Skeletal muscle tissue (tissue), 4 donors: Measurements from ENCODE around the gene ZFHX3. TPM values are rescaled to one million over a fixed set of nuclear protein-coding genes. Genes with fewer than 3 reads are reported as not detected.

Source experiments
- H3K27ac ChIP-seq: one replicate; pipeline ENCODE4 v1.7.0; 2013; ENCODE audit warnings: mild to moderate bottlenecking, low read depth, low read length, inconsistent platforms
- H3K27me3 ChIP-seq, 3 donors: one replicate each; pipeline ENCODE4 v1.7.0; 2013; ENCODE audit warnings: low read length in 3 of 3; ENCODE audit not compliant: control insufficient read depth in 3 of 3, insufficient read depth in 3 of 3
- H3K36me3 ChIP-seq, 3 donors: one replicate each; pipeline ENCODE4 v1.7.0; 2013; ENCODE audit warnings: low read length in 3 of 3; ENCODE audit not compliant: control insufficient read depth in 3 of 3, insufficient read depth in 3 of 3
- H3K4me1 ChIP-seq, 3 donors: one replicate each; pipeline ENCODE4 v1.7.0; 2013; ENCODE audit warnings: low read length in 3 of 3, mild to moderate bottlenecking in 3 of 3; ENCODE audit not compliant: control insufficient read depth in 3 of 3, insufficient read depth in 3 of 3
- H3K4me3 ChIP-seq, 3 donors: one replicate each; pipeline ENCODE4 v1.7.0; 2013; ENCODE audit warnings: low read length in 3 of 3
- H3K9ac ChIP-seq, 3 donors: one replicate each; pipeline ENCODE4 v1.7.0; 2013; ENCODE audit warnings: low read length in 3 of 3, mild to moderate bottlenecking in 3 of 3, moderate library complexity in 2 of 3, low read depth in 1 of 3
- H3K9me3 ChIP-seq, 3 donors: one replicate each; pipeline ENCODE4 v1.7.0; 2013; ENCODE audit warnings: low read length in 3 of 3; ENCODE audit not compliant: control insufficient read depth in 3 of 3
- total RNA-seq: library from RNA; depleted of rRNA; stranded (reverse); fragments of >200 nt; gene quantifications from one replicate; pipeline ENCODE4 v1.2.3, GENCODE V29; 2014
- donor health status: Osteomylitis.

Gene ZFHX3
- total RNA-seq, 1 donor from 2014 or later = 8.9 TPM

- H3K9ac ChIP-seq = no peak overlapping the region
Measured at GRCh38 chr16:72838951-72839350, 209.0 kb downstream of the ZFHX3 start.

GRCh38 chr16:72838586-72838910 is 209.4 kb downstream of the ZFHX3 start:
- Histone ChIP-seq H3K4me1 (peaks cover 10 to 20% (median 12%) of the 10 kb centered on the region in 3 donors), H3K27ac (no peak overlapping the region), H3K9me3 (no peaks in the 10 kb centered on the region), H3K27me3 (no peaks in the 10 kb centered on the region), H3K4me3 (no peak overlapping the region), H3K36me3 (no peaks in the 10 kb centered on the region), H3K9ac (no peak overlapping the region)

More at GRCh38 chr16:72838951-72839350, 209.0 kb downstream of the ZFHX3 start:
- H3K27me3 ChIP-seq = no peaks in the 10 kb centered on the region
- no peaks in the 10 kb centered on the region for H3K9me3 ChIP-seq
- no peak overlapping the region for H3K4me3 ChIP-seq
- no peak overlapping the region for H3K27ac ChIP-seq
- H3K4me1 ChIP-seq = peaks cover 10 to 24% (median 12%) of the 10 kb centered on the region in 3 donors
- no peaks in the 10 kb centered on the region for H3K36me3 ChIP-seq

- no peaks in the 10 kb centered on the region for H3K36me3 ChIP-seq
- H3K27ac ChIP-seq = no peak overlapping the region
- H3K4me1 ChIP-seq = peaks cover 11 to 25% (median 15%) of the 10 kb centered on the region in 3 donors
- no peak overlapping the region for H3K4me3 ChIP-seq
- H3K9me3 ChIP-seq = no peaks in the 10 kb centered on the region
- no peaks in the 10 kb centered on the region for H3K27me3 ChIP-seq
- H3K9ac ChIP-seq = no peak overlapping the region
Measured at GRCh38 chr16:72837846-72838585, 209.9 kb downstream of the ZFHX3 start.

- H3K27ac ChIP-seq = no peak overlapping the region
- H3K4me1 ChIP-seq = peaks cover 15 to 33% (median 21%) of the 10 kb centered on the region in 3 donors
- no peaks in the 10 kb centered on the region for H3K27me3 ChIP-seq
- H3K36me3 ChIP-seq = no peaks in the 10 kb centered on the region
- no peaks in the 10 kb centered on the region for H3K9me3 ChIP-seq
- H3K4me3 ChIP-seq = no peak overlapping the region
- H3K9ac ChIP-seq = no peak overlapping the region
Measured at GRCh38 chr16:72836985-72837384, 210.9 kb downstream of the ZFHX3 start.

GRCh38 chr16:72836181-72836580 is 211.7 kb downstream of the ZFHX3 start:
- H3K27ac ChIP-seq = no peak overlapping the region
- H3K36me3 ChIP-seq = no peaks in the 10 kb centered on the region
- H3K27me3 ChIP-seq = no peaks in the 10 kb centered on the region
- H3K9ac ChIP-seq = no peak overlapping the region
- H3K9me3 ChIP-seq = no peaks in the 10 kb centered on the region
- no peak overlapping the region for H3K4me3 ChIP-seq
- H3K4me1 ChIP-seq = peaks cover 10 to 31% (median 18%) of the 10 kb centered on the region in 3 donors

- Histone ChIP-seq H3K9me3 (no peaks in the 10 kb centered on the region), H3K36me3 (no peaks in the 10 kb centered on the region), H3K9ac (no peak overlapping the region), H3K4me1 (peaks cover 7 to 20% (median 9%) of the 10 kb centered on the region in 3 donors), H3K27ac (no peak overlapping the region), H3K4me3 (no peak overlapping the region), H3K27me3 (no peaks in the 10 kb centered on the region)
Measured at GRCh38 chr16:72835086-72835485, 212.8 kb downstream of the ZFHX3 start.

- no peak overlapping the region for H3K4me3 ChIP-seq
- H3K27ac ChIP-seq = no peak overlapping the region
- peaks cover 0 to 4% (median 0%) of the 10 kb centered on the region in 3 donors for H3K36me3 ChIP-seq
- H3K27me3 ChIP-seq = no peaks in the 10 kb centered on the region
- H3K4me1 ChIP-seq = peaks cover 8 to 20% (median 9%) of the 10 kb centered on the region in 3 donors
- H3K9me3 ChIP-seq = no peaks in the 10 kb centered on the region
- H3K9ac ChIP-seq = no peak overlapping the region
Measured at GRCh38 chr16:72834499-72834898, 213.4 kb downstream of the ZFHX3 start.

- H3K9ac ChIP-seq = no peak overlapping the region
- peaks cover 0 to 7% (median 2%) of the 10 kb centered on the region in 3 donors for H3K36me3 ChIP-seq
- H3K27ac ChIP-seq = no peak overlapping the region
- H3K4me3 ChIP-seq = no peak overlapping the region
- peaks cover 8 to 20% (median 9%) of the 10 kb centered on the region in 3 donors for H3K4me1 ChIP-seq
- no peaks in the 10 kb centered on the region for H3K9me3 ChIP-seq
- H3K27me3 ChIP-seq = no peaks in the 10 kb centered on the region
Measured at GRCh38 chr16:72833969-72834368, 214.0 kb downstream of the ZFHX3 start.

GRCh38 chr16:72833482-72833881 is 214.4 kb downstream of the ZFHX3 start:
- Histone ChIP-seq H3K36me3 (peaks cover 0 to 7% (median 2%) of the 10 kb centered on the region in 3 donors), H3K9me3 (no peaks in the 10 kb centered on the region), H3K27ac (no peak overlapping the region), H3K9ac (no peak overlapping the region), H3K4me1 (peaks cover 8 to 20% (median 9%) of the 10 kb centered on the region in 3 donors), H3K4me3 (no peak overlapping the region), H3K27me3 (no peaks in the 10 kb centered on the region)

- H3K4me1 ChIP-seq = peaks cover 8 to 20% (median 9%) of the 10 kb centered on the region in 3 donors
- no peak overlapping the region for H3K9ac ChIP-seq
- H3K4me3 ChIP-seq = no peak overlapping the region
- peaks cover 0 to 7% (median 2%) of the 10 kb centered on the region in 3 donors for H3K36me3 ChIP-seq
- no peaks in the 10 kb centered on the region for H3K27me3 ChIP-seq
- H3K9me3 ChIP-seq = no peaks in the 10 kb centered on the region
- no peak overlapping the region for H3K27ac ChIP-seq
Measured at GRCh38 chr16:72832621-72833248, 215.2 kb downstream of the ZFHX3 start.
